ENCODE data around the gene TMEM11.

The TMEM11 gene

GRCh38 chr17:21177854-21178600 lies 35.9 kb downstream of the TMEM11 start:
- DNase-seq = no peak

GRCh38 chr17:21177401-21177800 lies 36.6 kb downstream of the TMEM11 start:
- no peak for DNase-seq

- no peak for DNase-seq
These were observed 37.1 kb downstream of the TMEM11 start for GRCh38 chr17:21176773-21177395.

- DNase-seq = no peak
These were observed 39.2 kb downstream of the TMEM11 start for GRCh38 chr17:21174713-21175112.

GRCh38 chr17:21174186-21174585 lies 39.8 kb downstream of the TMEM11 start:
- no peak for DNase-seq

- DNase-seq = no peak
These were observed 40.4 kb downstream of the TMEM11 start for GRCh38 chr17:21173543-21173942.

GRCh38 chr17:21172846-21173245 lies 41.1 kb downstream of the TMEM11 start:
- no peak for DNase-seq

GRCh38 chr17:21171970-21172510 lies 41.9 kb downstream of the TMEM11 start:
- no peak for DNase-seq

- no peak for DNase-seq
These were observed 42.5 kb downstream of the TMEM11 start for GRCh38 chr17:21171309-21171922.

GRCh38 chr17:21170809-21171208 lies 43.2 kb downstream of the TMEM11 start:
- no peak for DNase-seq

- DNase-seq = no peak
These were observed 44.5 kb downstream of the TMEM11 start for GRCh38 chr17:21169496-21169895.

- no peak for DNase-seq
These were observed 45.5 kb downstream of the TMEM11 start for GRCh38 chr17:21168555-21168865.

GRCh38 chr17:21167303-21167702 lies 46.7 kb downstream of the TMEM11 start:
- no peak for DNase-seq

- no peak for DNase-seq
These were observed 47.3 kb downstream of the TMEM11 start for GRCh38 chr17:21166595-21167210.

GRCh38 chr17:21165922-21166594 lies 47.9 kb downstream of the TMEM11 start:
- DNase-seq = no peak

GRCh38 chr17:21164620-21165019 lies 49.3 kb downstream of the TMEM11 start:
- DNase-seq = no peak

GRCh38 chr17:21164216-21164615 lies 49.7 kb downstream of the TMEM11 start:
- no peak for DNase-seq

- DNase-seq = no peak
These were observed 50.9 kb downstream of the TMEM11 start for GRCh38 chr17:21163101-21163500.

- DNase-seq = no peak
These were observed 51.6 kb downstream of the TMEM11 start for GRCh38 chr17:21162394-21162775.

GRCh38 chr17:21161498-21162393 lies 52.2 kb downstream of the TMEM11 start:
- DNase-seq = no peak

- no peak for DNase-seq
These were observed 53.6 kb downstream of the TMEM11 start for GRCh38 chr17:21160401-21160800.

All from COR-L47 (cell line).